ENCODE measurements around the gene ILKAP. TPM values are rescaled to one million over a fixed set of nuclear protein-coding genes. Genes with fewer than 3 reads are reported as not detected.

ILKAP gene
- total RNA-seq, 2 experiments from 2014 or later: 42.1 to 43.3 TPM

DNA sequence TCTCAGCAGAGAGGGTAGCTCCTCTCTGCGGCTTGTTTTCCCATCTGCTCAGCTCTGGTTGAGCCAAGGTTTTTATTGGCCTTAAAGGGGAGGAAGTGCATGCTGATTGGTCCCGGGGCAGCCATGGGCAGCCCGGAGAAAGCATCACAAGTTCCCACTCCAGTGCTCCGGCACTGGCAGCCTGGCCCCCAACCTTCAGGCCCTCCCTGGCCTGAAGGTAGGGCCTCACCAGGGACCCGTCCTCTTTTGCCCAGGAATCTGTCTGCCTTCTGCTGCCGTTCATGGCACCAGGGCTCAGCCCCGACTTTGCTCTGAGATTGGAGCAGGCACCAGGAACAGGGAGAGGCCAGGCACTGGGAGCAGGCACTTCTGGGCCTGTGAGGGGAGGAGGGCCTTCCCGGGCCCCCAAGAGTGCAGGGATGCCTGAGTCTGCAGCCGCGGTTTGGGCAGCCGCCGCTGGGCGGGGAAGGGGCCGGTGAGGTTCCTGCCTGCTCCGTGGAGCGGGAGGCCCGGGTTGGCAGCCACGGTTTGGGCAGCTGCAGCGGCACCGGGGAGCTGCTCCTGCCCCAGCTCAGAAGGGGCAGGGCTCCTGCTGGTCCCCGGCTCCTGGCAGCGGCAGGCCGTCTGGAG is 17.5 kb upstream of the ILKAP start:
- no peaks in the 10 kb centered on the region for H3K36me3 Mint-ChIP-seq (ENCODE audit: low read depth)
- ChIA-PET POLR2A (no interaction called here), CTCF (no interaction called here)
- peak overlapping the region; percentile 19 for H3K4me3 Mint-ChIP-seq
- TF ChIP-seq, protein P1, sequence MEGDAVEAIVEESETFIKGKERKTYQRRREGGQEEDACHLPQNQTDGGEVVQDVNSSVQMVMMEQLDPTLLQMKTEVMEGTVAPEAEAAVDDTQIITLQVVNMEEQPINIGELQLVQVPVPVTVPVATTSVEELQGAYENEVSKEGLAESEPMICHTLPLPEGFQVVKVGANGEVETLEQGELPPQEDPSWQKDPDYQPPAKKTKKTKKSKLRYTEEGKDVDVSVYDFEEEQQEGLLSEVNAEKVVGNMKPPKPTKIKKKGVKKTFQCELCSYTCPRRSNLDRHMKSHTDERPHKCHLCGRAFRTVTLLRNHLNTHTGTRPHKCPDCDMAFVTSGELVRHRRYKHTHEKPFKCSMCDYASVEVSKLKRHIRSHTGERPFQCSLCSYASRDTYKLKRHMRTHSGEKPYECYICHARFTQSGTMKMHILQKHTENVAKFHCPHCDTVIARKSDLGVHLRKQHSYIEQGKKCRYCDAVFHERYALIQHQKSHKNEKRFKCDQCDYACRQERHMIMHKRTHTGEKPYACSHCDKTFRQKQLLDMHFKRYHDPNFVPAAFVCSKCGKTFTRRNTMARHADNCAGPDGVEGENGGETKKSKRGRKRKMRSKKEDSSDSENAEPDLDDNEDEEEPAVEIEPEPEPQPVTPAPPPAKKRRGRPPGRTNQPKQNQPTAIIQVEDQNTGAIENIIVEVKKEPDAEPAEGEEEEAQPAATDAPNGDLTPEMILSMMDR (IDR thresholded peaks at IDR 0.05): no peak
- no peak for DNase-seq
- intact Hi-C loops (cut with micrococcal nuclease): no loop called here
- peaks cover 1% of the 10 kb centered on the region for H3K27me3 Mint-ChIP-seq
- H3K4me1 Mint-ChIP-seq (ENCODE audit: low read depth): no peaks in the 10 kb centered on the region
- H3K9me3 Mint-ChIP-seq: no peaks in the 10 kb centered on the region
- no peak overlapping the region for H3K27ac Mint-ChIP-seq
- ATAC-seq: peak; percentile 24

DNA sequence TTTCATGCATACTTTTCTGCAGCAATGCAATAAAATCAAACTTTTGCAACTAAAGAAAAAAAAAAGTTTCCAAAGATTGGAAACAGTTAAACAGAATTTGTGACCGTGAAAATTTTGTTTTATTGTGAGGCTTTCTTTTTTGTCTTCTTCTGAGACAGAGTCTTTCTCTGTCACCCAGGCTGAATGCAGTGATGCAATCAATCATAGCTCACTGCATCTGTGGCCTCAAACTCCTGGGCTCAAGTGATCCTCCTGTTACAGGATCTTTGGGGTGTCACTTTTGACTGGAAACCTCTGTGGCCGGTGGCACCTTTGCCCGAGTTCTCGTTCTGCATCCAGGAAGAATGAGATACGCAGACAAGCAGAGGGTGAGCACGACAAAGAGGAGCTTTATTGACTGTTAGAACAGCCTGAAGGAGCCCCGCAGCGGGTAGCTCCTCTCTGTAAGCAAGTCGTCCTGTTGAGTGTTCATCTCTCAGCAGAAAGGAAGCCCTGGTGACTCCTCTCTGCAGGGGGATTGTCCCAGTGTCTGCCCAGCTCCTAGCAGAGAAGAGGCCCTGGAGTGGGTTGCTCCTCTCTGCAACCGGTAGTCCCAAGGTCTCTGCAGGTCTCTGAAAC is 16.9 kb upstream of the ILKAP start:
- H3K9me3 Mint-ChIP-seq: no peaks in the 10 kb centered on the region
- no peak overlapping the region for H3K4me3 Mint-ChIP-seq
- H3K36me3 Mint-ChIP-seq (ENCODE audit: low read depth): no peaks in the 10 kb centered on the region
- ATAC-seq (no peak), DNase-seq (no peak)
- no peak overlapping the region for H3K27ac Mint-ChIP-seq
- TF ChIP-seq, protein P1 (IDR thresholded peaks at IDR 0.05): no peak
- peaks cover 4% of the 10 kb centered on the region for H3K27me3 Mint-ChIP-seq
- no peaks in the 10 kb centered on the region for H3K4me1 Mint-ChIP-seq (ENCODE audit: low read depth)
- ChIA-PET CTCF (no interaction called here), POLR2A (no interaction called here)
- intact Hi-C loops (cut with micrococcal nuclease): no loop called here

DNA sequence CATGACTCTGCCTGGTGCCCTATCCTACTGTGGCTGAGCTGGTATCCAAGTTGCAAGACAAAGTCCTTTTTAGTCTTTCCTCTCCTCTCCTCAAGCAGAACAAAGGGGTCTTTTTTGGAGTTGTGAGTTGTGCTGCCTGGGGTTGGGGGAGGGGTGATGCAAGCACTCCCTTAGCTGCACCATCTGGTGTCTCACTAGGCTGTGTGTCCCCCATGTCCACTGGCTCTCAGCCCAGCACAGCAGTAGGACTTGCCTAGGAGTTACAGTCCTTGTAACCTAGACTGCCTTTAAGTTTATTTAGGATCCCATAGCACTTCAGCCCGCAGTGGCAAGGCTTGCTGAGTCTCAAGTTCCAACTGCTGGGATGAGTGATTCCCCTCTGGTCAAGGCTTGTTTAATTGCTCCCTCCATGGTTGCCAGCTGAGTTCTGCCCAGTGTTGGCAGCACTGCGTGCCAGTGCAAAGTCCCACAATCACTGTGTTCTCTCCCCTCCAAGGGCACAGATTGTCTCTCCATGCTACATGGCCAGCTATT is 13.2 kb upstream of the ILKAP start:
- H3K4me1 Mint-ChIP-seq (ENCODE audit: low read depth): no peaks in the 10 kb centered on the region
- CTCF ChIA-PET: no interaction called here
- no peaks in the 10 kb centered on the region for H3K36me3 Mint-ChIP-seq (ENCODE audit: low read depth)
- no peak overlapping the region for H3K27ac Mint-ChIP-seq
- POLR2A ChIA-PET: interaction anchor here (2.0 kb wide), 1 partner anchor 13 kb away, joined by 8 read pairs; the partner anchor contains the start of gene ILKAP
- DNase-seq (no peak), ATAC-seq (no peak)
- no peak overlapping the region for H3K4me3 Mint-ChIP-seq
- TF ChIP-seq, protein P1 (IDR thresholded peaks at IDR 0.05): no peak
- intact Hi-C loops (cut with micrococcal nuclease): no loop called here
- H3K27me3 Mint-ChIP-seq: peaks cover 18% of the 10 kb centered on the region
- no peaks in the 10 kb centered on the region for H3K9me3 Mint-ChIP-seq

DNA sequence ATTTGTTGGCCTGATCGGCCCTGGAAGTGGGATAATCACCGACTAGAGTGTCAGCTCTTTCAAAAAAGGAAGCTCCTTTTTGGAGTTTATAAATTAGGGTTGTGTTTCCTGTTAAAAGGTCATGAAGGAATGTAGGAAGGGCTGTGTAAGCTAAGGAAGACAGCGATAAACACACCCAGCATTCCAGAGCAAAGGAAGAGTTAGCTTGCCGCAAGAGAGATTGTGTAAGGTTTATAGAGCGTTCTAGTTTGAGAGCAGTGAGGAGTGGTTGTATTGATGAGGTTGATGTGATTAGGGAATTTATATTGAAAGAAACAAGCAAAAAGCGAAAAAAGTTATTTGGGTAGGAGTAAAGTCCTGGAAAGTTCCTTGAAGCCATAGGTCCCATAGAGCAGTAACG is 3.5 kb upstream of the ILKAP start:
- intact Hi-C loops (cut with micrococcal nuclease): no loop called here
- no peak overlapping the region for H3K4me3 Mint-ChIP-seq
- H3K27me3 Mint-ChIP-seq: peaks cover 1% of the 10 kb centered on the region
- no peak for ATAC-seq
- H3K27ac Mint-ChIP-seq: no peak overlapping the region
- peaks cover 3% of the 10 kb centered on the region for H3K36me3 Mint-ChIP-seq (ENCODE audit: low read depth)
- TF ChIP-seq, protein P1 (IDR thresholded peaks at IDR 0.05): no peak
- peaks cover 6% of the 10 kb centered on the region for H3K4me1 Mint-ChIP-seq (ENCODE audit: low read depth)
- POLR2A ChIA-PET: interaction anchor here (1.3 kb wide), 1 partner anchor 82 kb away, joined by 3 read pairs; the partner anchor contains the start of gene PER2
- no peaks in the 10 kb centered on the region for H3K9me3 Mint-ChIP-seq
- CTCF ChIA-PET: no interaction called here
- DNase-seq: no peak

All from activated CD8-positive, alpha-beta T cell treated with anti-CD3 and anti-CD28 coated beads for 36 hours (primary cell).